ENCODE measurements around the gene WDR93.

DNA sequence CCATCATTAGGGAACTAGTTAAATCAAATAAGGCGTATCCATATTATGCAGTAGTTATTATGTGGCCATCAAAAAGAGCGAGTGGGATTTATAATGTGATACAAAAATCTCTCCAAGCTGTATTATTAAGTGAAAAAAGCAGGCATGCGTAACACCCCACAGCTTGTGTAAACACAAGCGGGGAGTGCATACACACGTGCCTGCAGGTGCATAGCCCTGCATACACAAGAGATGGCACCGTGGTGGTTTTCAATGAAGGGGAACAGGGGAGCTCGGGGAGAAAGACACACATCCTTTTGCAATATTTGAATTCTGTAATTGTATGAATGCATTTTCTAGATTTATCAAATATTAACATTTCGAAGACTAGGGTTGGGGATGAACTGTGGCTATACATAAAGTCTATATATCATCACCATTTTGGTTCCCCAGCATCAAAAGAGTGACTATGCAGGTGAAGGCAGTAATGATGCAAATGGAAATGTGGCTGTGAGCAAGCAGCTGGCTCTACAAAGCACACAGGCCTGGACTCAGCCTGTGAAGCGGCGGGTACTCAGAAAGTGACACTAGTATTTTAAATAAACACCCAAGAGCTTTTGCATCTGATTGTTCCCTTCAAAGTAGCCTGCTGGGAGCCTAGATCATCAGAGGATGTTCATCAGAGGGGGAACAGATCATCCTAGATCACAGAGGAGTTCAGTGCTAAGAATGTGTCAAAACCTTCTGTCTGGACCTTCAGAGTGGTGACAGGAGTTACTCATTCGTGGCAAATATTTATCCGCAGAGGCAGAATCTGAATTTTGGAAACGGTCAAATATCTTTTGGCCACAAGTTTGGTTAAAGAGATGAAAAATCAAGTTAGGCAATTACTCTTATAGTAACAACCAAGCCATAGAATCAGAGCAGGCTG, 25.9 kb upstream of the WDR93 start:
- no peak for TF ChIP-seq JUN (CRISPR knock-in tag; IDR thresholded peaks at IDR 0.05)
- TF ChIP-seq CTCF (IDR thresholded peaks at IDR 0.05), result no peak
- TF ChIP-seq ZNF512 (CRISPR knock-in tag; IDR thresholded peaks at IDR 0.05; ENCODE audit: borderline replicate concordance), result no peak
- TF ChIP-seq SP1 (CRISPR knock-in tag; conservative IDR thresholded peaks at IDR 0.05), result no peak
- TF ChIP-seq ZNF396 (CRISPR knock-in tag; IDR thresholded peaks at IDR 0.05; ENCODE audit: borderline replicate concordance), result no peak
- no peak for TF ChIP-seq ZNF138 (CRISPR knock-in tag; conservative IDR thresholded peaks at IDR 0.05)
- TF ChIP-seq, protein P1, sequence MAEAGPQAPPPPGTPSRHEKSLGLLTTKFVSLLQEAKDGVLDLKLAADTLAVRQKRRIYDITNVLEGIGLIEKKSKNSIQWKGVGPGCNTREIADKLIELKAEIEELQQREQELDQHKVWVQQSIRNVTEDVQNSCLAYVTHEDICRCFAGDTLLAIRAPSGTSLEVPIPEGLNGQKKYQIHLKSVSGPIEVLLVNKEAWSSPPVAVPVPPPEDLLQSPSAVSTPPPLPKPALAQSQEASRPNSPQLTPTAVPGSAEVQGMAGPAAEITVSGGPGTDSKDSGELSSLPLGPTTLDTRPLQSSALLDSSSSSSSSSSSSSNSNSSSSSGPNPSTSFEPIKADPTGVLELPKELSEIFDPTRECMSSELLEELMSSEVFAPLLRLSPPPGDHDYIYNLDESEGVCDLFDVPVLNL (CRISPR knock-in tag; IDR thresholded peaks at IDR 0.05; ENCODE audit: borderline replicate concordance, low read depth), result no peak
- no peak for TF ChIP-seq MAX (CRISPR knock-in tag; IDR thresholded peaks at IDR 0.05)
- no peak for TF ChIP-seq TP53 (CRISPR knock-in tag; IDR thresholded peaks at IDR 0.05)
- no peak for TF ChIP-seq ZMAT4 (CRISPR knock-in tag; IDR thresholded peaks at IDR 0.05)

Data from WTC11 (cell line).